GM20431 (cell line): ENCODE measurements around the gene GARNL3.

Source experiments
- in situ Hi-C: fragments of 300-500 bp; cut with MseI, MboI; formaldehyde crosslinking; loops from one replicate; pipeline ENCODE4 v1.15.0; 2020; ENCODE audit warnings: low sequenced_read_pairs; ENCODE audit not compliant: unreplicated experiment

GARNL3 gene

DNA sequence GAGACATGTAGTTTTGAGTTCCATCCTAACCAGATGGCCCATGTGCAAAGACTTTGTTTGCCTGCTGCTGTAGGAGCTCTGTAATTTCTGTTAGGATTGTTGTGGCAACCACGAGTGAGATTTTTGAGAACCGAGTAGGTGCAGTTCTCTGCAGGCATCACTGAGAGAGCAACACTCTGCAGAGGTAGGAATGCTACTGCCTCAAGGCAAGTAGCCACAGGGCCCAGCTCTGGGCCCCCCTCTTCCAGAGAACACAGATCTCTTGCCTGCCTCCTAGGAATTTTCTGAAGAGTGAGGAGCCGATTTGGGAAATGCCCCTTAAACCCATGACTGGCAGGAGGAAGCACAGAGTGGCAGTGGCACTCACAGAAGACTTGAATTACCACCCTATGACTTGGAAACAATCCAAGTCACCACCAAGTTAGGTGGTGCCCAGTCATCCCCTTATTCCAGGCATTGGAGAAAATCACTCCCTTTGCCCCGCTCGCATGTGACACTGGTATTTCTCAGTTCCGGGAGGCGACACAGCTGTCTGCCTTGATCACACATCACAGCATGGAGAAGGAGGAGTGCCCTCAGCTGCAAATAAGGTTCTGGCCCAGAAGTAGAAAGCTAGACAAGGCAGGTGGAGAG is 79.9 kb downstream of the GARNL3 start:
- in situ Hi-C loops: no loop called here

DNA sequence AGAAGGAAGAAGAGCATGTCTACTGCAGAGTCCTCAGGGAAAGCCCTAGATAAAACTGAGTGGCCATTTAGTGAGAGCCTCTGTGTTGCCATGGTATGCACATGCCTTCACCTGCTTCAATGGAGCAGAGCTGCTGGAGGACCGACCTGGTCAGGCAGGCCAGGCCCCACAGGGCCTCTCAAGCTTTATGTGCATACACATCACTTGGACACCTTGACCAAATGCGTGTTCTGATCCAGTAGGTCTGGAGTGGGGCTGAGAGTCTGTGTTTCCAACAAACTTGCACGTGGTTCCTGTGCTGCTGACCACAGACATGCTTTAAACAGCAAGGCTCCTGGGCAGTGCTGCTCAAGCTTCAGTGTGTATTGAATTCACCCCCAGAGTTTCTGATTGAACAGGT is 81.0 kb downstream of the GARNL3 start:
- in situ Hi-C loops: no loop called here

DNA sequence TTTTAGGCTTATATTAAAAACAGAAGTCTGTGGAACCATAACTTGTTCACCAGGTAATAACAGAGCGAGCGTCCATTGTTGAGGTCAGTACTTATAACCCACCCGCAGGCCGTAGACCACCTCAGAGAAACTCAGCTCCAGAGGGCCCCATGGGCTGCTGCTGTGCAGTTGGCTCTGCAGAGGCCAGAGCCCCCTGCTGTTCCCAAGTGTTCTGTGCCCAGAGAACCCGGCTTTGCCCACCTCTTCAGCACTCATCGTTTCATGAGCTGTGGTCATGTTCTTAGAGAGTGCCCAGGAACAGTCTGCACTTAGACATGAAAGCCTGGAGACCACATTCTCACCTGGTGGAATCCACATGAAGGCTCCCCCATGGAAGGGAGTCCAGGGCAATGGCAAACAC is 82.0 kb downstream of the GARNL3 start:
- in situ Hi-C loops: no loop called here

DNA sequence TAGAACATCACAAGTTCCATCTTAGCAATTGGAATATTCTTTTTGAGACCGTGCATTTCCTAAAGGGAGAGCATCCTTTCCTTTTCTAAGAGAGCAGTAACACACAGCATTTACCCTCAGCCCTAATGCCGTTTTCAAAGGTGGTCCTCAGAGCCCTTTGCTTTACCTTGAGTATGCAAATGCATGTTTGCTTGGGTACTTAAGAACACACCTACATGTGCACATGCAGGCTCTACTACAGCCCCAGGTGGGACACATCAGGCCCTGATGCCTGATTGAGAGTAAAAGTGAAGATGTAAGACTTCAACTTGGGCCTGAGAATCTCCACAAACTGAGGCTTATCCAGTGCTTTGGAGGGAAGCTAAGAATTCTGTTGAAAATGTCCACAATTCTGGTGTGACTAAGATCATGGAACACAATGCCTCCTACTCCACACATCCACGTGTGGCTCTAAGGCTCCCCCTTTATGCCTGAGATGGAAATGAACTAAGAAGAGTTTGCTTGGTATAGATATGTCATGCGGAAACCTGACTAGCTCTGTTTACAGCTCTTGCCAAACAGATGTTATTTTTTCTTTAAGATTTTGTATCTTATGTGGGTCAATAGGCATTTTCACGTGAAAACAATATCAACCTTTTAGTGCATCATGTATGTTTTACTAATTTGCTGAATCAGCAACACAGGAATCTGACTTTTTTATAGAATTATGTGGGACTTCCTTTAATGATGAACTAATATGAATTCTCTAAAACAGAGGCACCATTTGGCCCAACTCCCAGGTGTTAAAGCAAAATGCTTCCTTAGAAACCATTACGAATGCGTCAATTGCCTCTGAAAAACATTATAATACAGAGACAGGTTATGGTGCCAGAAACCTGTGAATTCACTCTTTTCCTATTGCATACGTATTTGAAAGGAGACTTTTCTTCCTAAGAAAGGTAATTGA is 83.5 kb downstream of the GARNL3 start:
- in situ Hi-C loops: no loop called here

DNA sequence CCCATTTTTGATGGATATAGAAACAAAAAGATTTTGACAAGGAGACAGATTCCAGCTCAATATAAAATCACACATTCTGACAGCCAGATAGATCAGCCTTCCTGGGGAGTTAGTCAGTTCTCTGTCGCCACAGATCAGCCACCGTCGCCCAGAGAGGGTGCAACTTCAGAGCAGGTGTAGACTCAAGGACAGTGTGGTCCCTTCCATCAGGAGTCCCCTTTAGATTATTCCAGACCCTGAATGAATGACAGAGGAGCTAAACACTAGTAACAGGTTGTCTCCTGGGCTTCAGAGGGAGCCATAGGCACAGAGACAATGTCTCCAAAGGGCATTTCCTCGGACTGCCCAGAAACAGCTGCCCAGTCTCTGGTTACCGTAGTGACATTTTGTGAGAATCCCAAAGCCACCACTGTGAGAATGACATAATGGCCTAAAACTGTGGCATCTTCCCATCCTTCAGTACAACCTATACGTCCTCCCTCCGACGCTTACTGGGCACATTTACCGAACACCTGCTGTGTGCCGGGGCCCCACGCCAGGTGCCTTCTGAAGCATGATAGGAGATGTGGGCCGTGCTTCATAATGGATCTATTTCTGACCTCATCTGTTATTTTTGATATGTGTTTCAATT is 85.0 kb downstream of the GARNL3 start:
- in situ Hi-C loops: no loop called here

DNA sequence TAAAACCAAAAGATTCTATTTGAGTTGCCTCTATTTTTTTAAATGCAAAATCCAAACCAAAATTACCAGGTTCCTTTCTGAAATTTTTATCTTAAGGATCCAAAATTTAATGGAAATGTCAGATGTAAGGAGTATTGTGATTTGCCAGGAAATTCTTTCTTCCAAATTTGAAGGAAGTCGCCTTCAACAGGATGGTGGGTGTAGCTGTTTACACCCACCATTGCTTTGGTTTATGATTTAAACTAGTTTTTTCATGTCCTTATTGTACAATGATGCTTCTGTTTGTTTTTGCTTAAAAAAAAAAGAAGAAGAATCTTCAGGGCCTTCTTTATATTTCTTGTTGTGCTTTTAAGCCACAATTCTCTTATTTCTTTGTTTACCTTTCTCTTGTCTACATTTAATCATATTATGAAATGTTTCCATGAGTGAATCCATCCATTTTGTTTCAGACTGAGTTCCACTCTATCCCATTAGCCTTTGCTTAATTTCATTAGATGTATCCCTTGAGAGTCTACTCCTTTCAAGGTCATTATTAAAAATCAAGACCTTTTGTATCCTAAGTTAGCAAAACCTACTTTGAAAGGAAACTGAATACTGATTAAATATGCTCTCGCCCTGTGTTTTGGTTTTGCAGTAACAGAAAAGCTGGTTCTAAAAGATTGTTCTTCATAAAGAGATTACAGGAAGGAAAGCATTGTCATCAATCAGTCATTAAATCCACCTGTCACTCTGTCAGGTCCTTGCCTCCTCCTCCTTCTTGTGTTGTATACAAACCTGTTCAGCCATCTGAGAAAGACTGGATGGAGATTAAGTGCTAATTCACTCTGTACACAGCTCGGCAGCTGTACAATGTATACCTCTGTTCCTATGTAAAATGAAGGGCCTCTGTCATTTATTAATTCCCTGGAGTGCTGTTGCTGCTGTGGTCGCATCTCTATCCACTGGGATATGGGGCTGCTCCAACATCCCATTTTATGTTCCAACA is 86.9 kb downstream of the GARNL3 start:
- in situ Hi-C loops: no loop called here

DNA sequence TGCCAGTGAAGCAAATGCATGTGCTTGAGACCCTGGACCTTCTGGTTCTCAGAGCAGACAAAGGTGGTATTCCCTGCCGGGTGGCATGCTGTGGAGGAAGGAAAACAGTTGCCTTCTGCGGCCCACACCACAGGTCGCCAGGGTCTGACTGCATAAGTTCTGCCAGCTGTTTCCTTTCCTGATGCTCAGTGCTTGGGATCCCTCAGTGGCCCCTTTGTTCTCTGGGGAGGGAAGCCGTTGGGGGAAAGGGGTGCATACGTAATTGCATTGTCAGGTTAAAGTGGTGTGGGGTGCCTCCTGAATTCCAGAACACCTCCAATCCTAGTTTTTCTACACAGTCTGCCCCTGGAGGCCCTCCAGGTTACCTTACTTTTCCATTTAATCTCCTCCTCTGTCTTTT is 89.3 kb downstream of the GARNL3 start:
- in situ Hi-C loops: no loop called here

DNA sequence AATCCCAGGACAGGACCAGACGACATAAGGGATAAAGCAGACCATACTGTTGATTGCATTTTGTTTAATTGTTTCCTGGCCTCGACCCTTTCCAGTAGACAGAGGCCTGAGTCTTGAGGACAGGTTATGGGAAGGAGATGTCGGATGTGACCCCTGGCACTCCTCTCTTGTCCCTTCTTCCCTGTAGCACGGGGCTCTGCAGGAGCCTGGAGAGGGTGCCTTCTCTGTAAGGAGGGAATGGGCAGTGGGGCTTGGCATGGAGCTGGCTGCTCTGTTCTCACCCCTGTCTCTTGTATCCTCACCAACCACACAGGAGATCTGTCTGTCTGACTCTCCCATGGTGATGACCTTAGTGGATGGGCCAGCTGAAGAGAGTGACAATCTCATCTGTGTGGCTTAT is 92.3 kb downstream of the GARNL3 start:
- in situ Hi-C loops: no loop called here

DNA sequence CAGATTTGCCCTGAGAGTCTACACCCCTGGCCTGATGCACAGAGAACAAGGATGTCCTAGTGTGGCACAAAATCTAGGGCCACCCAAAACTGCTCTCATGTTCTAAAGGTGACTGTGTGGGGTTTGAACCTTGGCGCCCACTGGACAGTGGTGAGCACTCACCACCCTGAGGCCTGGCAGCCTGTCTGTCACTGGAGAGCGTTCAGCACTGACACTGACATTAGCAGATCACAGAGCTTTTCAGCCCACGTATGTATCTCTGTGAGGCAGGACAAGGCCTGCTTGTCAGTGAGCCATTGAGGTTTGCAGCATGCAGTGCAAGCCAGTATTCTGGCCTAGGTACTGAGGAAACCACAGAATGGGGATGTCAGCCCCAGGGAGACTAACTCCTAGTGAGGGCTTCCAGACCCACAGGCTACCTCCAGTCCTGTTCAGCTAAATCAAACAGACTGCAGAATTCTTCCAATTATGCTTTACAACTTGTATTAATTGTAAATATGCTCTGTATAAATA is 93.5 kb downstream of the GARNL3 start:
- in situ Hi-C loops: no loop called here

DNA sequence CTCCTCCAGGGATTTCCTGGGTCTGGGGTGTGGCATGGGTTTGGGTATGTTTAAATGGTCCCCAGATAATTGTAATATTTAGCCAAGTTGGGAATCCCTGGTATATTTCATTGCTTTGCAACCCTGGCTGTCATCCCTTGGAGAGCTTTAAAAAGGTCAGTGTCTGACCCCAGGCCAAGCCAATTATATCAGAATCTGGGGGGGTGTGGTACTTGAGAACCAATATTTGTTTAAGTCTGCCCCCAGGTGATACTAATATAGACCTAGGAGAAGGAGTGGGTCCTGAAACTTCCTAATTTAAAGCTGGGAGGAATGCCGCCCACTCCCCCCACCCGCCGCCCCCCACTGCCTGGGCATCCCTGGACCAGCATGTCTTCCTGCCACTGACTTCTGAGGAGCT is 94.2 kb downstream of the GARNL3 start:
- in situ Hi-C loops: no loop called here

DNA sequence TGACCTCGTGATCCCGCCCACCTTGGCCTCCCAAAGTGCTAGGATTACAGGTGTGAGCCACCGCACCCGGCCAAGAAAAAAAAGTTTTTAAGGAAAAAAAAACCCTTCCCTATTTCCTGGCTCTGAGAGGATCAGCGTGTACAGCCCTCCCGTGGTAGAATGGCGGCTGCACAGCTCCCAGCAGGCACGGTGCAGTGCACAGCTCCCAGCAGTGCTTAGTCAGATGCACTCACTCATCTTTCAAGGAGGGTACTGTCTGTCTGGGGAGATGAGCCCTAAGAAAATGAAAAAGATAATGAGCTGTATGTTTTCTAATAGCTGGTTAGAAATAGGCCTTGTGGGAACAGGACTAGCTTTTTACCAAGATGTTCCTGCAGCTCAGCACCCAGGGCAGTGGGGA is 95.7 kb downstream of the GARNL3 start:
- in situ Hi-C loops: no loop called here

DNA sequence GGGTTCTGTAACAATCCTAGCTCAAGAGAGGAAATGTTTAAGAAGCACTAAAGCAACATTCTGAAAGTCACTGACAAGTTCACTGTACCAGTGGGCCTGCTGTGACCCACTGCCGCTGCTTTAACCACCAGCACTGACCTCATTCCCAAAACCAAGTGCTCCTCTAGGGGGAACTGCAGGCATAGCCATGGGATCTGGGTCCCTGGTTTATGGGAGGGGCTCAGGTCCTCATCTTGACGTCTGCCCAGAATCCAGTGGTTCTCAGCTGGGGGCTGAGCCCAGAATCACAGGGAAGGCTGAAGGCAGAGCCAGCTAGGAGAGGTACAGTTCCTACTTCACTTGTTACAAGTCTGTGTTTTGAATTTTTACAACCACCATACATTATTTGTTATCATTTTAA is 96.3 kb downstream of the GARNL3 start:
- in situ Hi-C loops: no loop called here

DNA sequence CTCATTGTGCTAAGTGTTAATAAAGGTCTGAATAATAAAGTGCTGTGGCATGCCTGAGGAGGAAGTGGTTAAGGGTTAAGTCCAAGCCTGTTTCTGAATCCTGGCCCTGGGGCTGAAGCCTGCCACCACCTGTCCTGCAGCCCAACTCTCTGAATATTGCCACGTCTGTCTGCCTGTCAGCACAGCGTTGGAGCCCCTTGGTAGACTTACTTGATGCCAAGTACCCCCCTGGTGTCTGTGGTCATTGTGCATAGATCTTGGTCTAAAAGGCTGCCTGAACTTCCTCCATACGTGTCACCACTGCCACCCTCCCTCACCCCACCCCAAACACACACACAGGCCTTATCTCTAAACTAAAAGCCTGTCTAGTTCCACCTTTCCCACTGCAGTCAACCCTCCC is 97.0 kb downstream of the GARNL3 start:
- in situ Hi-C loops: no loop called here

DNA sequence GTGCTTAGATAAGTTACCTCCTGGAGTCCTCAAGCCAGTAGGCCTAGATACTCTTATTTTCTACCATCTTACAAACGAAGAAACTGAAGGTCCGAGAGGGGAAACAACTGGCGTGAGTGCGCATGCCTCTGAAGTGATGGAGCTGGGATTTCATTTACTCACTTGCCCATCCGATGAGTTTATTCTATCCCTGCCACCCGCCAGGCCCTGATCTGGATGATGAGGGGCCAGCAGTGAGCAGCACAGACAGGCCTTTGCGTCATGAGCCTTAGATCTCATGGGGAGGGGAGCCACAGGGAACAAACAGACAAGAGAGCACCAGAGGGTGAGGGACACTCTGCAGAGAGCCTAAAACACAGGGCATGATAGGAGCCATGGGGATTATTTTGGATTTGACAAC is 98.3 kb downstream of the GARNL3 start:
- in situ Hi-C loops: no loop called here

DNA sequence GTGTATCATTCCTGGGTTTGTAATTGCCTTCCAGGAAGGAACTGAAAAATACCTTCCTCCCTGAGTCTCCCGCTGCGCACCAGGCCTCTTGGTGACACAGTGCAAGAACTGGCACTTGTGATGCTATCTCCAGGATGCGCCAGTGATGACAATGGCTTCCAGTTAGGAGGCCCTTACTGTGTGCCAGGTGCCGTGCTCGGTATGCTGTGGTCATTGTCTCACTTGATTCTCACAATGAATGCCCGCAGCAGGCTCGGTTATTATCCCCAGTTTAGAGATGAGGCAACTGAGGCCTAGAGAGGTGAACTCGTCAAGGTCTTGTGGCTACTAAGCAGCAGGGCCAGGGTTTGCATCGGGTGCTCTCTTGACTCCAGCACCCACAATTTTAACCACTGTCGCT is 100.9 kb downstream of the GARNL3 start:
- in situ Hi-C loops: no loop called here

DNA sequence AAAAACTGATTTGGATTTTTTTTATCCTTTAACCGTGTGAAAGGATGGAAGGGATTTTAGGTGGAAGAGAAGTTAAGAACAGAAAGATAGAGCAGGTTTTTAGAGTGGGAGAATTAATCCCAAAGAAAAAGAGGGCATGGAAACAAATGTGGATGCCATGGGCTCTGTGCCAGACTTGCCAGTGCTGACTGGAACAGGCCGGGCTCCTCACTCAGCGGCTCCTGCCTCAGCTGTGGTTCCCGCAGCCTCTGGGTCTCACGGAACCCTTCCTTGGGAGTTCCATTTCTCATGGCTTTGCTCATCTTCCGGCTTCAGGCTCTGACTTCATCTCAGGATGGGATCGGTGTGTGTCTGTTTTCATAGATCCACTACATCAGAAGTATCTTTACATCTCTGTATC is 102.0 kb downstream of the GARNL3 start:
- in situ Hi-C loops: no loop called here

DNA sequence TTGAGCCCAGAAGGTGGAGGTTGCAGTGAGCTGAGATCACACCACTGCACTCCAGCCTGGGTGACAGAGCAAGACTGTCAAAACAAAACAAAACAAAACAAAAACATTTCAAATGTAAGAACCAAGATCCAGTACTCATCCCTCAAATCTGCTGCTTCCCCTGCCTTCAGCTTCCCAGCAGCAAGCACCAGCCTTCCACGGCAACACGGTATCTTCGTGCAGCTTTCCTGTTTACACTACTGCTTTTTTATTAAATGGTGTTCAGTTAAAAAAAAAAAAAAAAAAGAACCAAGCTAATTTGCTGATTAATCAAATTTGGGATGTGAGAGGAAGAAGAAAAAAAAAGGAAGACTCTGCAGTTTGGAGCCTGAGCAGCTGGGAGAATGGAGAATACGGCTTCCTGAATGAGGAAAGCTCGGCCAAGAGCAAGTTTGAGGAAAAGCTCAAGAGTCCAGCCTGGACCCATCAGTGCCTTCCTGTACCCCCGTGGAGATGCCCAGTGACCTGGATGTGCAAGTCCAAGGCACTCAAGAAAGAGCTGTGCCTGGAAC is 104.4 kb downstream of the GARNL3 start:
- in situ Hi-C loops: no loop called here

DNA sequence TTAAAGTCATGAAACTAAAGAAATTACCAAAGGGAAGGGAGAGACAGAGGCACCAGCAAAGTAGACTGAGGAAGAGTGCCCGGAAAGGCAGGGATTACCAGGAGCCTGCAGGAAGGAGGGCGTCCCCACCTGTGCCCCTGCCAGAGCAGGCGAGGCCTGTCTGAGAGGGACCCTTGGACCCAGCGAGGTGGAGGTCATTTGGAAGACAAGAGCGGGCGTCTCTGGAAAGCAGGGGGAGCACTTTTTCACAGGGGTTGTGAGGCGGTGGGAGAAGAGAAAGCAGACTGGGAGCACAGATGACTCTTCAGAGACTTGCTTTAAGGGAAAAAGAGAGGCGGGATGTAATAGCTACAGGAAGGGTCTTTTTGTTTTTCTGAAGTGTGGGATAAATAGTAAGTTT is 104.9 kb downstream of the GARNL3 start:
- in situ Hi-C loops: no loop called here

DNA sequence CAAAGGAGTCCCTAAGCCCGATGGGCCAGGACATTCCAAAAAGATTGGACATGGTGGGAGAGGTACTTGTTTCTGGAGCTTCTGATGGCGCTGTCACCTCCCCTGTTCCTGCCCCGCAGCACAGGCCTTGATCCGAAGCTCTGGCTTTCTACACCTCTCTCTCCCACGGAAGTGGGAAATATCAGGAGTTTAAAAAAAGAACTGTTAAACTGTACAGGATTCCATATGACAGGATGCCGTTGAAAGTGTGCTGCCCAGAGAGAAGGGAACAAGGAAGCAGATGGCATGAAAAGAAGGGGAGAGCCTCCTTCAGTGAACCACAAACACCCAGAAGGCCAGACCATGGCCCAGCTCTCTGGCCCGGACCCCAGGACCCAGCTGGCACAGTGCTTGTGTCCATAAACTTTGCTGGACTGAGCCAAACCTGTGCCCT is 105.6 kb downstream of the GARNL3 start:
- in situ Hi-C loops: no loop called here
